Adrenal gland (tissue), 12 donors: Measurements from ENCODE around the gene MT1A. TPM values are rescaled to one million over a fixed set of nuclear protein-coding genes. Genes with fewer than 3 reads are reported as not detected.
A peak's percentile ranks its signal among the peaks of the same experiment; 100 is the strongest.

ENCODE experiments used
- DNase-seq, 7 donors: peaks; one replicate each; pipeline ENCODE4 v3.0.0-alpha.2; 2019 to 2020
- H3K27ac ChIP-seq, 5 donors: fragments of 200-600 bp; sonication (generic) in 4 of 5; 1 replicate in 3 of 5; 2 replicates in 2 of 5; pipeline versions ENCODE4 v1.5.1 to v1.8.0; 2016 to 2020; ENCODE audit warnings: mild to moderate bottlenecking in 1 of 5
- H3K27me3 ChIP-seq: fragments of 200-600 bp; 2 replicates; pipeline ENCODE4 v1.8.0; 2021
- H3K36me3 ChIP-seq, 2 donors: fragments of 200-600 bp; replicated peaks in 1 of 2; 1 replicate in 1 of 2; 2 replicates in 1 of 2; pipeline versions ENCODE4 v1.5.1 to v1.8.0; 2018 to 2022
- H3K4me1 ChIP-seq, 2 donors: fragments of 200-600 bp; replicated peaks in 1 of 2; 1 replicate in 1 of 2; 2 replicates in 1 of 2; pipeline versions ENCODE4 v1.5.1 to v1.8.0; 2018 to 2021
- H3K4me3 ChIP-seq, 4 donors: fragments of 200-600 bp; sonication (generic) in 3 of 4; one replicate each; pipeline ENCODE4 v1.5.1; 2016 to 2018
- H3K9me3 ChIP-seq, 3 donors: fragments of 200-600 bp; sonication (generic) in 1 of 3; replicated peaks in 1 of 3; 1 replicate in 2 of 3; 2 replicates in 1 of 3; pipeline versions ENCODE4 v1.5.1 to v1.8.0; 2016 to 2021
- CTCF ChIP-seq, 6 experiments: fragments of 450-650 bp in 4 of 6; fragments of 200-600 bp in 2 of 6; sonication (generic) in 1 of 6; IDR thresholded peaks; 1 replicate in 5 of 6; 2 replicates in 1 of 6; pipeline versions ENCODE4 v1.5.1 to v1.8.0; 2016 to 2021; ENCODE audit warnings: antibody characterized with exemption in 6 of 6, mild to moderate bottlenecking in 2 of 6, moderate library complexity in 1 of 6
- POLR2A ChIP-seq, 2 donors: fragments of 450-650 bp; IDR thresholded peaks; one replicate each; pipeline ENCODE4 v1.6.1; 2017; ENCODE audit warnings: antibody characterized with exemption in 2 of 2, mild to moderate bottlenecking in 2 of 2, moderate library complexity in 1 of 2
- WGBS, 4 donors: extraction: QIAGEN DNeasy Blood & Tissue Kit in 2 of 4; methylation state at CpG; one replicate each; pipeline versions ENCODE4 v1.1.5 to v1.1.7; 2013 to 2017; 5-methylcytosine and 5-hydroxymethylcytosine counted together
- intact Hi-C, 2 donors: fragments of 100-400 bp; cut with DNase I; formaldehyde crosslinking; loops; one replicate each; pipeline versions ENCODE4 v1.14.1 to v1.15.0; 2022 to 2023
- polyA plus RNA-seq, 3 donors: library from polyadenylated mRNA; stranded (reverse); fragments of 200-250 nt in 2 of 3; fragments of 350-450 nt in 1 of 3; fragmentation: Illumina TruSeq in 1 of 3; extraction: RNeasy Lipid Tissue Mini Kit (QIAGEN cat#74804) in 1 of 3; gene quantifications; one replicate each; pipeline ENCODE4 v1.2.3, GENCODE V29; 2013 to 2014
- total RNA-seq, 9 donors: library from RNA; depleted of rRNA in 4 of 9; stranded (reverse); fragments of >200 nt in 4 of 9; fragments of 120-200 nt in 1 of 9; fragmentation: NEBNext Ultra II Directional in 1 of 9; extraction: Animal tissue kit (Norgen Biotek cat#: 25700) in 1 of 9; gene quantifications; one replicate each; pipeline versions ENCODE4 v1.1.0 to v1.2.4, GENCODE V29; 2013 to 2023
- donor health status: healthy with polysubstance abuse.
- donor health status: Bipolar disorder and iron deficiency.
- donor health status: DM: yes; HTN: yes; CAD: no.
- donor health status: DM: no; HTN: no; CAD: no.
- donor health status: DM: no; HTN: no; CAD: no.
- donor health status: DM: yes; HTN: yes; CAD: no.

Gene MT1A
- total and polyA plus RNA-seq, 12 donors = 6.9 to 273 (median 19.4) TPM; not detected in 1

DNA sequence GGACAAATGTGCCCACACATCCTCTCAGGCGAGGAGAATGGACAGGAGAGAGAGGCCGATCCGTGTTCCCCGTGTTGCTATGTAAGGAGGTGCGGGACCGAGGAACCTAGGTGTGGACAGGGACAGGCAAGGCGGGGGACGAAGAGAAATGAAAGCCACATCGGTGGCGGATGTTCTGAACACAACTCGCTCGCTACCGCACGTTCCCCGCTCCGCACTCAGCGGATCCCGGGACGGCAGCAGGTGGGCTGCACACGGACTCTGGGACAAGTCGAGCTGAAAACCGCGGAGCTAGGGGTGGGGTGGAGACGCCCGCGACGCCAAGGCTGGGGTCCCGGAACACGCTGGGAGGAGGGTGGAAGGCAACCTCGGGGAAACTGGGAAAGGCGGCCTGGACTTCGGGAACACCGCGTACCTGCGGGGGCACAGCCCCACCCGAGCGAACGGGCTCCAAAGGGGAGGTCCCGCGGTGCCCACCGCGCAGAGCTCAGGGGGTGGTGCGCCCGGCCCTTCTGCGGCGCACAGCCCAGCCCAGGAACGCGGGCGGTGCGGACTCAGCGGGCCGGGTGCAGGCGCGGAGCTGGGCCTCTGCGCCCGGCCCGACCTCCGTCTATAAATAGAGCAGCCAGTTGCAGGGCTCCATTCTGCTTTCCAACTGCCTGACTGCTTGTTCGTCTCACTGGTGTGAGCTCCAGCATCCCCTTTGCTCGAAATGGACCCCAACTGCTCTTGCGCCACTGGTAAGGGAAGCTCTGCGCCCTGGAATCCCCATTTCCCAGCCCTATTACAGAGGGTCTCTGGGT is 13.1 kb upstream of the MT1A start, which contains the start of gene MT1E:
MT1E (plus strand) TSS at position 642 of the 803 bp plus-strand sequence; CDS start at position 713, 71 bp downstream.
- TF ChIP-seq CTCF (IDR thresholded peaks at IDR 0.05) = no peak
- peak; percentile 95 to 97 for TF ChIP-seq POLR2A (IDR thresholded peaks at IDR 0.05)
- intact Hi-C loops = no loop called here
- H3K4me1 ChIP-seq = peaks cover 13 to 23% of the 10 kb centered on the region in 2 donors
- peak within 1 kb of the TSS; percentile 21 to 68 (median 43) for H3K4me3 ChIP-seq
- no peaks in the 10 kb centered on the region for H3K9me3 ChIP-seq
- no peaks in the 10 kb centered on the region for H3K27me3 ChIP-seq
- H3K36me3 ChIP-seq = no peaks in the 10 kb centered on the region
- peak; percentile 71 to 91 (median 88) for DNase-seq
- peak within 1 kb of the TSS; percentile 85 to 99 (median 94) for H3K27ac ChIP-seq
- 0 to 4% (median 1%) methylated on average over 22 to 62 of the region's 62 CpGs for WGBS, 4 donors

DNA sequence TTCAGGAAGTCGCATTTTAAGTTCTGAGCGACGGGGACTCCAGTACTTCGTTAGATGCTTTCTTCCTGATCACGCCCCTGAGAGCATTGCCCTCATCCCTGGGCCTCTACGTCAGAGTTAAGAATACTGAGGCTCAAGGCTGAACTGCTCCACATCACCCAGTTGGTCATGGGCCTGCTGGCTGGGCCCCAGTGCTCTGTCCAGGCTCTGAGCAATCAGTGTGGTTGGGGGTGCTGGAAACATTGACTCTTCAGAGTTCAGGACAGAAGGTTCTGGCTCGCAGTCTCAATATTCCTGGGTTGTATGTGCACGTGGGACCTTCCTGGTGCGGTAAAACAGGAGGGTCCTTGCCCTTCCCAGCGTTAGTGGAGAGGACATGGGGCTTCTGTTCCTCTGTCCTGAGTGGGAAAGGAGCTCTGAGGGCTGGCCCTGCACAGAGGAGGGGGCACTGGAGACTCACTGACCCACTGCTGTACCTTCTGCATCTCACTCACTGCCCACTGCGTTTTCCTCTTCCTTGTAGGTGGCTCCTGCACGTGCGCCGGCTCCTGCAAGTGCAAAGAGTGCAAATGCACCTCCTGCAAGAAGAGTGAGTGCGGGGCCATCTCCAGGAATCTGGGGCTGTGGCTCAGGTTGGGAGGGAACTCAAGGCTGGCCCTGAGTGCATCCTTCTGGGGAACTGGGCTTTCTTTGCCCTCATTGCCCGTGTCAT is 12.4 kb upstream of the MT1A start:
- intact Hi-C loops = no loop called here
- H3K9me3 ChIP-seq = no peaks in the 10 kb centered on the region
- H3K27ac ChIP-seq = peak overlapping the region; percentile 85 to 99 (median 94)
- H3K27me3 ChIP-seq = no peaks in the 10 kb centered on the region
- no peaks in the 10 kb centered on the region for H3K36me3 ChIP-seq
- peak overlapping the region in 3 of 4 donors; percentile 21 to 68 (median 62) for H3K4me3 ChIP-seq
- peaks cover 13 to 23% of the 10 kb centered on the region in 2 donors for H3K4me1 ChIP-seq
- DNase-seq = peak; percentile 82 to 96 (median 94)
- 12 to 24% (median 14%) methylated on average over 10 to 16 of the region's 16 CpGs for WGBS, 4 donors
- TF ChIP-seq POLR2A (IDR thresholded peaks at IDR 0.05) (peak; percentile 10 to 38), CTCF (IDR thresholded peaks at IDR 0.05) (no peak)

DNA sequence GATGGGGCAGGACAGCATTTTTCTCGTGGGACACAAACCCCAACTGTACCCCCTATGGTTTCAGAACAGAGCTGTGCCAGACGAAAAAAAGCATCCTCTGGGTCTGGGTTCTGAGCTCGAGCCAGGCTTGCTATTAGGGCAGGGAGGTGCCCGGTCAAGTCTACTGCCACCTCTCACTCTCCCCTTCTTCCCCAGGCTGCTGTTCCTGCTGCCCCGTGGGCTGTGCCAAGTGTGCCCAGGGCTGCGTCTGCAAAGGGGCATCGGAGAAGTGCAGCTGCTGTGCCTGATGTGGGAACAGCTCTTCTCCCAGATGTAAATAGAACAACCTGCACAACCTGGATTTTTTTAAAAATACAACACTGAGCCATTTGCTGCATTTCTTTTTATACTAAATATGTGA is 11.8 kb upstream of the MT1A start:
- peak overlapping the region in 3 of 4 donors; percentile 2 to 68 (median 62) for H3K4me3 ChIP-seq
- DNase-seq = peak in 2 of 7 donors; percentile 32 to 38
- H3K9me3 ChIP-seq = no peaks in the 10 kb centered on the region
- H3K36me3 ChIP-seq = no peaks in the 10 kb centered on the region
- peaks cover 13 to 17% of the 10 kb centered on the region in 2 donors for H3K4me1 ChIP-seq
- TF ChIP-seq POLR2A (IDR thresholded peaks at IDR 0.05) = no peak
- no peak for TF ChIP-seq CTCF (IDR thresholded peaks at IDR 0.05)
- H3K27ac ChIP-seq = peak overlapping the region; percentile 85 to 99 (median 94)
- H3K27me3 ChIP-seq = no peaks in the 10 kb centered on the region
- 23 to 55% (median 45%) methylated on average over 7 of the region's 7 CpGs for WGBS, 4 donors
- intact Hi-C loops = no loop called here
